ENCODE results near the gene UBE2Z. TPM values are rescaled to one million over a fixed set of nuclear protein-coding genes. Genes with fewer than 3 reads are reported as not detected.

The UBE2Z gene
- total and polyA plus RNA-seq, 2 of the 8 experiments (the other 6 are each of a cell fraction or from before 2014, with no cell fraction given), result 73.4 to 75.9 TPM

DNA sequence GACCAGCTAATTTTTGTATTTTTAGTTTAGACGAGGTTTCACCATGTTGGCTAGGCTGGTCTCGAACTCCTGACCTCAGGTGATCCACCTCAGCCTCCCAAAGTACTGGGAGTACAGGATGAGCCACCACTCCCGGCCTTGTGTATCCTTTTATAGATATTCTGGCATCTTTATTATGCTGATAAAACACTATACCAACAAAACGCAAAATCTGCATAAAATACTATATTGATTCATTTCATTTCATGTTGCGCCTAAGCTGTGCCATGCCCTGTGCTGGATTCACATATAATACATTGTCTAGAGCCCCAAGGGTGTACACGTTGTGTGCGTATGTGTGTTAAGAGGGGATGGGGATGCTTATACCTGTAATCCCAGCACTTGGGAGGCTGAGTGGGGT is 3.8 kb upstream of the UBE2Z start:
- Histone ChIP-seq H3K79me2 (ENCODE audit: control insufficient read depth in 1 of 2, insufficient read depth in 2 of 2, low read length in 2 of 2) (peaks cover 3 to 4% of the 10 kb centered on the region in 2 experiments; a peak in 3 of 4 replicates), H3K79me1 (ENCODE audit: low read depth, low read length) (no peaks in the 10 kb centered on the region), H3K14ac (ENCODE audit: insufficient read length) (no peak overlapping the region), H4K5ac (ENCODE audit: insufficient read length, low read depth, low read length) (no peak overlapping the region), H3K27ac (ENCODE audit: low read depth, low read length) (no peak overlapping the region), H3K4me1 (replicated peaks in 1 of 4; ENCODE audit: control insufficient read depth in 3 of 4, insufficient read depth in 4 of 4, low read length in 3 of 4) (peaks cover 0 to under 1% (median under 1%) of the 10 kb centered on the region in 4 experiments; a peak in 3 of 7 replicates), H3K23ac (ENCODE audit: insufficient read length) (no peak overlapping the region), H3K4ac (replicated peaks; ENCODE audit: insufficient read length, low read depth, low read length) (no peak overlapping the region), H2AFZ (ENCODE audit: low read length) (no peak overlapping the region), H3K23me2 (ENCODE audit: low read depth, low read length) (peaks cover 8% of the 10 kb centered on the region), H2AK5ac (ENCODE audit: low read depth, low read length) (no peak overlapping the region), H2BK15ac (ENCODE audit: low read length) (no peak overlapping the region), H4K8ac (ENCODE audit: extremely low read depth, insufficient read depth, low read length) (no peak overlapping the region), H3K9me3 (ENCODE audit: insufficient read depth in 2 of 2, low read depth in 1 of 2, low read length in 1 of 2) (no peaks in the 10 kb centered on the region), H2BK20ac (ENCODE audit: low read length) (no peak overlapping the region), H3K56ac (replicated peaks; ENCODE audit: insufficient read length, low read depth, low read length) (no peak overlapping the region), H3K18ac (ENCODE audit: extremely low read depth, low read length) (no peak overlapping the region), H4K20me1 (replicated peaks in 1 of 2; ENCODE audit: control insufficient read depth in 1 of 2, insufficient read depth in 2 of 2, low read length in 2 of 2) (peaks cover 2 to 3% of the 10 kb centered on the region in 2 experiments), H2BK120ac (replicated peaks; ENCODE audit: low read depth, low read length) (no peak overlapping the region), H3K4me3 (ENCODE audit: extremely low read depth in 1 of 4, insufficient read depth in 2 of 4, low read depth in 3 of 4, low read length in 4 of 4) (no peak overlapping the region), H3K27me3 (replicated peaks in 1 of 4; ENCODE audit: control insufficient read depth in 3 of 4, extremely low read depth in 1 of 4, insufficient read depth in 3 of 4, low read length in 3 of 4) (no peaks in the 10 kb centered on the region), H3K4me2 (ENCODE audit: insufficient read depth in 1 of 2, low read depth in 2 of 2, low read length in 2 of 2) (no peak overlapping the region), H4K91ac (replicated peaks; ENCODE audit: insufficient read length, low read length) (no peak overlapping the region), H2BK12ac (ENCODE audit: low read depth, low read length) (no peak overlapping the region), H3K36me3 (ENCODE audit: control insufficient read depth in 2 of 4, insufficient read depth in 4 of 4, low read length in 3 of 4) (no peaks in the 10 kb centered on the region; a peak in 1 of 8 replicates), H2BK5ac (ENCODE audit: low read depth, low read length) (no peak overlapping the region), H3K9ac (replicated peaks in 1 of 4; ENCODE audit: extremely low read depth in 1 of 4, low read depth in 3 of 4, low read length in 3 of 4) (no peak overlapping the region)
- POLR2A ChIA-PET (ENCODE audit: partially characterized antibody), result interaction anchor here (0.6 to 8.2 kb wide), 3 partner anchors 11 to 497 kb away, joined by 3 to 93 read pairs (median 4); partner anchors contain the start of gene ATP5MC1
- TF ChIP-seq GABPA (IDR thresholded peaks at IDR 0.05; ENCODE audit: borderline replicate concordance, insufficient read depth, low read length) (no peak), SIRT6 (IDR thresholded peaks at IDR 0.05; ENCODE audit: low read length) (no peak), HDAC2 (IDR thresholded peaks at IDR 0.05; ENCODE audit: borderline replicate concordance in 1 of 2, low read depth in 2 of 2, low read length in 2 of 2) (no peak), CEBPB (IDR thresholded peaks at IDR 0.05; ENCODE audit: low read depth, low read length) (no peak), RXRA (IDR thresholded peaks at IDR 0.05; ENCODE audit: insufficient read depth, low read depth, low read length) (no peak), TAF1 (IDR thresholded peaks at IDR 0.05; ENCODE audit: low read depth, low read length) (no peak), CREB1 (IDR thresholded peaks at IDR 0.05) (no peak), FOSL1 (IDR thresholded peaks at IDR 0.05; ENCODE audit: insufficient read depth, low read depth, low read length) (no peak), POU5F1 (IDR thresholded peaks at IDR 0.05; ENCODE audit: low read depth, low read length) (no peak), ASH2L (IDR thresholded peaks at IDR 0.05; ENCODE audit: low read length) (no peak), BCL11A (IDR thresholded peaks at IDR 0.05; ENCODE audit: low read depth in 2 of 2, low read length in 2 of 2) (no peak), KDM1A (IDR thresholded peaks at IDR 0.05; ENCODE audit: borderline replicate concordance, low read length) (no peak)
- CTCF ChIA-PET (ENCODE audit: partially characterized antibody), result interaction anchor here (0.6 to 1.7 kb wide), 3 partner anchors 15 to 531 kb away, joined by 3 to 8 read pairs (median 4); no protein-coding TSS in a partner anchor
- 87% methylated on average over 7 of the region's 7 CpGs; no CpG with 5 or more reads in 1 of the 2 experiments for WGBS, 2 experiments (ENCODE audit: extremely low coverage in 1 of 2, insufficient coverage in 1 of 2, insufficient read length in 1 of 2, insufficient replicate concordance in 2 of 2, low coverage in 1 of 2, low lambda C conversion rate in 2 of 2, missing lambda C conversion rate in 1 of 2)
- FAIRE-seq (no peak), DNase-seq (ENCODE audit: low read depth in 1 of 2, low spot score in 2 of 2) (no peak)
